Esophagus muscularis mucosa (tissue), 4 donors: ENCODE measurements around the gene CDH15. TPM values are rescaled to one million over a fixed set of nuclear protein-coding genes. Genes with fewer than 3 reads are reported as not detected.

Experiments
- DNase-seq: peaks from one replicate; pipeline ENCODE4 v3.0.0-alpha.2; 2017; ENCODE audit errors: extremely low spot score
- H3K27ac ChIP-seq, 4 donors: fragments of 200-600 bp; sonication (generic); replicated peaks in 1 of 4; 1 replicate in 3 of 4; 2 replicates in 1 of 4; pipeline ENCODE4 v1.5.1; 2016 to 2019; ENCODE audit warnings: mild to moderate bottlenecking in 1 of 4
- H3K27me3 ChIP-seq, 4 donors: fragments of 200-600 bp; sonication (generic); one replicate each; pipeline versions ENCODE4 v1.5.1 to v1.6.0; 2016 to 2019
- H3K36me3 ChIP-seq, 4 donors: fragments of 200-600 bp; sonication (generic); one replicate each; pipeline ENCODE4 v1.5.1; 2016 to 2019
- H3K4me1 ChIP-seq, 4 donors: fragments of 200-600 bp; sonication (generic); one replicate each; pipeline ENCODE4 v1.5.1; 2016 to 2019
- H3K4me3 ChIP-seq, 4 donors: fragments of 200-600 bp; sonication (generic); 1 replicate in 2 of 4; 2 replicates in 2 of 4; pipeline ENCODE4 v1.5.1; 2016 to 2019; ENCODE audit warnings: mild to moderate bottlenecking in 4 of 4, moderate library complexity in 1 of 4
- H3K9me3 ChIP-seq, 4 donors: fragments of 200-600 bp; sonication (generic); 1 replicate in 3 of 4; 2 replicates in 1 of 4; pipeline ENCODE4 v1.5.1; 2016 to 2019
- EP300 ChIP-seq: sonication (generic); formaldehyde crosslinking; IDR thresholded peaks from one replicate; pipeline ENCODE4 v1.6.1; 2017; ENCODE audit warnings: antibody characterized with exemption
- POLR2A ChIP-seq: fragments of 450-650 bp; IDR thresholded peaks from one replicate; pipeline ENCODE4 v1.6.1; 2017; ENCODE audit warnings: antibody characterized with exemption, moderate library complexity, mild to moderate bottlenecking, low read depth
- POLR2AphosphoS5 ChIP-seq, 2 donors: sonication (generic); formaldehyde crosslinking; IDR thresholded peaks; one replicate each; pipeline ENCODE4 v1.6.1; 2017; ENCODE audit warnings: antibody characterized with exemption in 2 of 2
- WGBS: methylation state at CpG from one replicate; pipeline ENCODE4 v1.1.5; 2018; 5-methylcytosine and 5-hydroxymethylcytosine counted together
- intact Hi-C: fragments of 100-400 bp; cut with DNase I; formaldehyde crosslinking; loops from one replicate; pipeline ENCODE4 v1.15.1; 2023
- total RNA-seq, 4 donors: library from RNA; depleted of rRNA; stranded (reverse); fragments of >200 nt; gene quantifications; one replicate each; pipeline versions ENCODE4 v1.1.0 to v1.2.1, GENCODE V29; 2016
- TF ChIP-seq, protein P1 (sequence below), 3 experiments: fragments of 200-600 bp in 2 of 3; fragments of 450-650 bp in 1 of 3; sonication (generic) in 2 of 3; IDR thresholded peaks; one replicate each; pipeline ENCODE4 v1.5.1; 2017 to 2019; ENCODE audit warnings: antibody characterized with exemption in 3 of 3, mild to moderate bottlenecking in 2 of 3, moderate library complexity in 1 of 3

Gene CDH15
- total RNA-seq, 4 donors from 2014 or later: under 0.01 to 0.17 (median 0.13) TPM; not detected in 1

- Histone ChIP-seq H3K36me3 (no peaks in the 10 kb centered on the region), H3K27me3 (peaks cover 6 to 91% (median 52%) of the 10 kb centered on the region in 4 donors), H3K9me3 (peaks cover 0 to 4% (median 0%) of the 10 kb centered on the region in 4 donors), H3K4me3 (peak overlapping the region; percentile 28 to 55 (median 43)), H3K4me1 (peaks cover 7 to 28% (median 25%) of the 10 kb centered on the region in 4 donors), H3K27ac (no peak overlapping the region)
- intact Hi-C loops: no loop called here
- TF ChIP-seq, protein P1, sequence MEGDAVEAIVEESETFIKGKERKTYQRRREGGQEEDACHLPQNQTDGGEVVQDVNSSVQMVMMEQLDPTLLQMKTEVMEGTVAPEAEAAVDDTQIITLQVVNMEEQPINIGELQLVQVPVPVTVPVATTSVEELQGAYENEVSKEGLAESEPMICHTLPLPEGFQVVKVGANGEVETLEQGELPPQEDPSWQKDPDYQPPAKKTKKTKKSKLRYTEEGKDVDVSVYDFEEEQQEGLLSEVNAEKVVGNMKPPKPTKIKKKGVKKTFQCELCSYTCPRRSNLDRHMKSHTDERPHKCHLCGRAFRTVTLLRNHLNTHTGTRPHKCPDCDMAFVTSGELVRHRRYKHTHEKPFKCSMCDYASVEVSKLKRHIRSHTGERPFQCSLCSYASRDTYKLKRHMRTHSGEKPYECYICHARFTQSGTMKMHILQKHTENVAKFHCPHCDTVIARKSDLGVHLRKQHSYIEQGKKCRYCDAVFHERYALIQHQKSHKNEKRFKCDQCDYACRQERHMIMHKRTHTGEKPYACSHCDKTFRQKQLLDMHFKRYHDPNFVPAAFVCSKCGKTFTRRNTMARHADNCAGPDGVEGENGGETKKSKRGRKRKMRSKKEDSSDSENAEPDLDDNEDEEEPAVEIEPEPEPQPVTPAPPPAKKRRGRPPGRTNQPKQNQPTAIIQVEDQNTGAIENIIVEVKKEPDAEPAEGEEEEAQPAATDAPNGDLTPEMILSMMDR (IDR thresholded peaks at IDR 0.05): no peak
- TF ChIP-seq EP300: no peak
- no peak for TF ChIP-seq POLR2AphosphoS5 (IDR thresholded peaks at IDR 0.05)
- TF ChIP-seq POLR2A: no peak
- DNase-seq: no peak
- 3% methylated on average over 5 of the region's 58 CpGs for WGBS
These were observed 29.4 kb downstream of the CDH15 start for GRCh38 chr16:89200850-89201411.

DNA sequence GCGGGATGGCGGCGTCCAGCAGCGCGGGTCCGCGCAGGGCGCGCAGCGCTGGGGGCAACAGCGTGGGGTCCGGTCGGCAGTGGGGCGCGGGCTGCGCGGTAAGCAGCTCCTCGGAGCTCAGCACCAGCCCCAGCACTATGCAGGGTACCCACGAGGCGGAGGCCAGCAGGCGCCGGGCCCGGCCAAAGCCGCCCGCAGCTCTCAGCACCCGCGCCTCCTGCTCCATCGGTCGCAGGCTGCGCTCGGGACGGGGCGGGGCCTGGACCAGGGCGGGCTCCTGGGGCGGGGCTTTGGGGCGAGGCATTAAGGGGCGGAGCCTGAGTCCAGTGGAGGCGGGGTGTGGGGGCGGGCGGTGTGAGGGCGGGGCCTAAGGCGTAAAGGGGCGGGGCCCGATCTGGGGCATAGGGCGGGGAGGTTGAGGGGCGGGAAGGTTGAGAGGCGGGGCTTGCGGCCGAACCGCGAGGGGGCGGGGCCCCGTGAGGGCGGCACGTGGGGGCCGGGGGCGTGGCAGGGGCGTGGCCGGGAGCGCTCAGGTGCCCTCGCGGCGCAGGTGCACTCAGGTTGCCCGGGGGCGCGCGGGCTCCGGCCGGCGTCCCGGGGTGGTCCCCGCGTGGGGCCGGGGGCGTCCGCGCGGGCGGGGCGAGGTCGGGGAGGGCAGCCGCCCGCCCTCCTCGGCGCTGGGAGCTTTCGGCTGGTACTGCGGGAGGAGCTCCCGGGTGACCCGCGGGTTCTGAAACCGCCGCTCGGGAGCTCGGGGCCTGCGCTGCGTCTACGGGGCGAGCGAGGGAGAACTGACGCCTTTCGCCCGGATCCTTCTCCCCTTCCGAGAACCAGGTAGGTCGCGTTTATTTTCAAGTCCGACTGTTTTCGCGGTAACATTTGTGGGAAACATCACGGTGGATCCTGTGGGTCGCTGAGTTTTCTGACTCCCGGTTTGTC lies 30.2 kb downstream of the CDH15 start:
- DNase-seq: no peak
- intact Hi-C loops: no loop called here
- peaks cover 0 to 4% (median 0%) of the 10 kb centered on the region in 4 donors for H3K9me3 ChIP-seq
- H3K4me1 ChIP-seq: peaks cover 7 to 28% (median 25%) of the 10 kb centered on the region in 4 donors
- H3K36me3 ChIP-seq: no peaks in the 10 kb centered on the region
- peaks cover 6 to 99% (median 52%) of the 10 kb centered on the region in 4 donors for H3K27me3 ChIP-seq
- H3K27ac ChIP-seq: no peak overlapping the region
- TF ChIP-seq, protein P1 (IDR thresholded peaks at IDR 0.05): no peak
- TF ChIP-seq POLR2AphosphoS5 (IDR thresholded peaks at IDR 0.05) (no peak), EP300 (no peak), POLR2A (no peak)
- H3K4me3 ChIP-seq: peak overlapping the region; percentile 28 to 55 (median 43)
- WGBS: 3% methylated on average over 6 of the region's 111 CpGs

GRCh38 chr16:89202422-89203215 lies 31.1 kb downstream of the CDH15 start:
- Histone ChIP-seq H3K9me3 (peaks cover 0 to 4% (median 0%) of the 10 kb centered on the region in 4 donors), H3K36me3 (no peaks in the 10 kb centered on the region), H3K27ac (no peak overlapping the region), H3K4me1 (peaks cover 7 to 28% (median 25%) of the 10 kb centered on the region in 4 donors), H3K27me3 (peaks cover 6 to 99% (median 51%) of the 10 kb centered on the region in 4 donors), H3K4me3 (peak overlapping the region in 3 of 4 donors; percentile 28 to 44 (median 42))
- TF ChIP-seq, protein P1 (IDR thresholded peaks at IDR 0.05): no peak
- TF ChIP-seq POLR2AphosphoS5 (IDR thresholded peaks at IDR 0.05) (no peak), EP300 (no peak)
- no peak for DNase-seq
- intact Hi-C loops: no loop called here
- whole genome bisulfite sequencing: 52% methylated on average over 49 of the region's 49 CpGs

GRCh38 chr16:89207993-89208392 lies 36.4 kb downstream of the CDH15 start:
- Histone ChIP-seq H3K4me1 (no peaks in the 10 kb centered on the region), H3K36me3 (no peaks in the 10 kb centered on the region), H3K27ac (no peak overlapping the region), H3K4me3 (no peak overlapping the region), H3K9me3 (no peaks in the 10 kb centered on the region), H3K27me3 (peaks cover 0 to 50% (median 10%) of the 10 kb centered on the region in 4 donors)
- TF ChIP-seq POLR2AphosphoS5 (IDR thresholded peaks at IDR 0.05) (no peak), POLR2A (no peak), EP300 (no peak)
- TF ChIP-seq, protein P1 (IDR thresholded peaks at IDR 0.05): no peak
- no peak for DNase-seq
- 88% methylated on average over 4 of the region's 4 CpGs for WGBS
- intact Hi-C loops: no loop called here
